ENCODE measurements around the gene FGFBP2. TPM values are rescaled to one million over a fixed set of nuclear protein-coding genes. Genes with fewer than 3 reads are reported as not detected.

The FGFBP2 gene
- total RNA-seq, 4 donors from 2014 or later = 1.6 to 2.6 TPM; not detected in 2

- no peaks in the 10 kb centered on the region for H3K9me3 ChIP-seq
- DNase-seq = no peak
- H3K27me3 ChIP-seq = no peaks in the 10 kb centered on the region
- intact Hi-C loops (cut with DNase I; ENCODE audit: low total_unique reads) = no loop called here
- H3K4me3 ChIP-seq = no peak overlapping the region
- no peaks in the 10 kb centered on the region for H3K4me1 ChIP-seq
- no peaks in the 10 kb centered on the region for H3K36me3 ChIP-seq
- H3K27ac ChIP-seq = no peak overlapping the region
- TF ChIP-seq POLR2A (IDR thresholded peaks at IDR 0.05) (no peak), CTCF (IDR thresholded peaks at IDR 0.05) (no peak)
Observed at GRCh38 chr4:15992167-15992485, 29.2 kb upstream of the FGFBP2 start.

DNA sequence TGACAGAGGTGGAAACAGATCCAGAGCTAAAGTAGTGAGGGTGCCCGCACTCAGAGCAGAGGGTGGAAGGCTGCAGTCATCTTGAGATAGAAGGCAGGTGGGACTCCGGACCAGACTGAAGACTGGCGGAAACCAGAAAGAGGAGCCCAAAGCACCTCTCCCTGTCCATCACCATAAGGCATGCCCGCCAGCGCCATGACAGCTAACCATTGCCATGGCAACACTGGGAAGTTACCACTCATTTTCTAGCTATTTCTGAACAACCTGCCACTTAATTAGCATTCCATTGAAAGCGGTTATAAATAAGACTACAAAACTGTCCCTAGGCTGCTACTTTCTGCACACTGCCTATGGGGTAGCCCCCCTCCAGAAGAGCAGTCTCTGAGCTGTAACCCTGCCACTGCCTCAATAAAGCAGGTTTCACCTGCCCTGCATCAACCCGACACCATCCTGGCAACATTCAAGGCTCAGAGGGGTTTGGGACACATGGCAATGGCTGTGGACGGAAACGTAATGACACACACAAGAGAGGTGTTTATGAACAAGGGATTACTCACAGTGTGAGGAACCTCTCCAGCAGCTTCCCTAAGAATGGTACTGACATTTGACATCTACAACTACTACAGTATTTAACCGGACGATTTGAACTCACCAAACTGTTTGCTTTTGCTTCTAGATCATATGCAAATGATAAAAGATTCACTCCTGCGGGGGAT is 27.8 kb upstream of the FGFBP2 start:
- intact Hi-C loops (cut with DNase I; ENCODE audit: low total_unique reads) = no loop called here
- Histone ChIP-seq H3K9me3 (no peaks in the 10 kb centered on the region), H3K27ac (no peak overlapping the region), H3K36me3 (no peaks in the 10 kb centered on the region), H3K4me3 (no peak overlapping the region), H3K27me3 (no peaks in the 10 kb centered on the region), H3K4me1 (no peaks in the 10 kb centered on the region)
- DNase-seq = no peak
- TF ChIP-seq CTCF (IDR thresholded peaks at IDR 0.05) = no peak
- no peak for TF ChIP-seq POLR2A (IDR thresholded peaks at IDR 0.05)

GRCh38 chr4:15989424-15989823 is 26.4 kb upstream of the FGFBP2 start:
- Histone ChIP-seq H3K27ac (no peak overlapping the region), H3K4me3 (no peak overlapping the region), H3K27me3 (no peaks in the 10 kb centered on the region), H3K9me3 (no peaks in the 10 kb centered on the region), H3K4me1 (no peaks in the 10 kb centered on the region), H3K36me3 (no peaks in the 10 kb centered on the region)
- intact Hi-C loops (cut with DNase I; ENCODE audit: low total_unique reads) = no loop called here
- TF ChIP-seq POLR2A (IDR thresholded peaks at IDR 0.05) = no peak
- TF ChIP-seq CTCF (IDR thresholded peaks at IDR 0.05) = no peak
- no peak for DNase-seq

- DNase-seq = no peak
- Histone ChIP-seq H3K36me3 (no peaks in the 10 kb centered on the region), H3K4me3 (no peak overlapping the region), H3K27me3 (no peaks in the 10 kb centered on the region), H3K9me3 (no peaks in the 10 kb centered on the region), H3K27ac (no peak overlapping the region), H3K4me1 (no peaks in the 10 kb centered on the region)
- no peak for TF ChIP-seq POLR2A (IDR thresholded peaks at IDR 0.05)
- TF ChIP-seq CTCF (IDR thresholded peaks at IDR 0.05) = no peak
- intact Hi-C loops (cut with DNase I; ENCODE audit: low total_unique reads) = no loop called here
Observed at GRCh38 chr4:15988222-15988621, 25.2 kb upstream of the FGFBP2 start.

GRCh38 chr4:15986907-15987306 is 23.9 kb upstream of the FGFBP2 start:
- no peaks in the 10 kb centered on the region for H3K4me1 ChIP-seq
- H3K9me3 ChIP-seq = no peaks in the 10 kb centered on the region
- TF ChIP-seq CTCF (IDR thresholded peaks at IDR 0.05) = no peak
- TF ChIP-seq POLR2A (IDR thresholded peaks at IDR 0.05) = no peak
- H3K36me3 ChIP-seq = no peaks in the 10 kb centered on the region
- no peak overlapping the region for H3K4me3 ChIP-seq
- no peak overlapping the region for H3K27ac ChIP-seq
- no peak for DNase-seq
- H3K27me3 ChIP-seq = no peaks in the 10 kb centered on the region
- intact Hi-C loops (cut with DNase I; ENCODE audit: low total_unique reads) = no loop called here

Measured in uterus (tissue), 4 donors.